Loucy (cell line): Measurements from ENCODE around the gene PPP1R1C.

Source experiments
- EZH2phosphoT487 ChIP-seq: fragments of 200-600 bp; IDR thresholded peaks from 2 replicates; pipeline ENCODE4 v1.6.1; 2018; ENCODE audit warnings: antibody characterized with exemption, mild to moderate bottlenecking, moderate library complexity, borderline replicate concordance
- TF ChIP-seq, protein P1 (sequence below): fragments of 200-600 bp; sonication (generic); conservative IDR thresholded peaks from 2 replicates; pipeline ENCODE4 v1.5.1; 2014; ENCODE audit warnings: mild to moderate bottlenecking, antibody characterized with exemption, low read length

DNA sequence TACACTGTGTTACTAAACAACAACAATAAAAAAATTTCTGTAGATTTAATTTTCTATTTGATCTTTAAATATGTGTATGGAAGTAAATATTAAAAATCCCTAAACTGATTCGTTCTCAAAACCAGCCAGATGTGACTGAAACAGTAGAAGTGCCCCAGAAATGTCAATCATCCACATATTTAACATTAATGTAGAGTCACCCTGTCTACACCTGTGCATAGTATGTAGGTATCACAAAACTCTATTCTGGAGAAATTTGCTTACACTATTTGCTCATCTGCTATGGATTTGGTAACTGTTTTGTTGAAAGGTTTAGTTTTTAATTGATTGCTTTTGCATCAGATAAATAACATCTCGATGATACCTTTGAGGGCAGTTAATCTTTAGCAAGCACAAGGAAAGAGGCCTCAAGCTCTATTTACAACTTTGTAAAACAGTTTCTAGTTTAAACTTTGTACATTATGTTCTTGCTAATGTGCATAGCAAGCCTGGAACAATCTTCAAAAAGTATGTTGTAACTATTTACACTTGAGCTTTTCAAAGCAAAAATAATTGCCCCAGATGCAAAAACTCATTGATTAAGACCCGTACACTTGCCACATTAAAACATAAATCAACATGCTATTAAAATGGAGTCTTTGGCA is 76.8 kb downstream of the PPP1R1C start:
- TF ChIP-seq, protein P1, sequence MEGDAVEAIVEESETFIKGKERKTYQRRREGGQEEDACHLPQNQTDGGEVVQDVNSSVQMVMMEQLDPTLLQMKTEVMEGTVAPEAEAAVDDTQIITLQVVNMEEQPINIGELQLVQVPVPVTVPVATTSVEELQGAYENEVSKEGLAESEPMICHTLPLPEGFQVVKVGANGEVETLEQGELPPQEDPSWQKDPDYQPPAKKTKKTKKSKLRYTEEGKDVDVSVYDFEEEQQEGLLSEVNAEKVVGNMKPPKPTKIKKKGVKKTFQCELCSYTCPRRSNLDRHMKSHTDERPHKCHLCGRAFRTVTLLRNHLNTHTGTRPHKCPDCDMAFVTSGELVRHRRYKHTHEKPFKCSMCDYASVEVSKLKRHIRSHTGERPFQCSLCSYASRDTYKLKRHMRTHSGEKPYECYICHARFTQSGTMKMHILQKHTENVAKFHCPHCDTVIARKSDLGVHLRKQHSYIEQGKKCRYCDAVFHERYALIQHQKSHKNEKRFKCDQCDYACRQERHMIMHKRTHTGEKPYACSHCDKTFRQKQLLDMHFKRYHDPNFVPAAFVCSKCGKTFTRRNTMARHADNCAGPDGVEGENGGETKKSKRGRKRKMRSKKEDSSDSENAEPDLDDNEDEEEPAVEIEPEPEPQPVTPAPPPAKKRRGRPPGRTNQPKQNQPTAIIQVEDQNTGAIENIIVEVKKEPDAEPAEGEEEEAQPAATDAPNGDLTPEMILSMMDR, result no peak
- TF ChIP-seq EZH2phosphoT487, result no peak
